VCaP (cell line): ENCODE measurements around the gene MSANTD7.
A peak's percentile ranks its signal among the peaks of the same experiment; 100 is the strongest.
"Not testable (repeated sequence)": the region's sequence is repeated elsewhere in the genome, so short reads cannot be mapped to it uniquely, and the experiment has no call there.

Experiments used
- H3K27ac ChIP-seq: fragments of 450-650 bp; 2 replicates; pipeline ENCODE4 v1.5.1; 2017
- TF ChIP-seq, protein P1 (sequence below): fragments of 450-650 bp; conservative IDR thresholded peaks from 2 replicates; pipeline ENCODE4 v1.5.1; 2017; ENCODE audit warnings: mild to moderate bottlenecking, moderate library complexity

The MSANTD7 gene

GRCh38 chr10:14859043-14859442, 20.9 kb downstream of the MSANTD7 start:
- TF ChIP-seq, protein P1, sequence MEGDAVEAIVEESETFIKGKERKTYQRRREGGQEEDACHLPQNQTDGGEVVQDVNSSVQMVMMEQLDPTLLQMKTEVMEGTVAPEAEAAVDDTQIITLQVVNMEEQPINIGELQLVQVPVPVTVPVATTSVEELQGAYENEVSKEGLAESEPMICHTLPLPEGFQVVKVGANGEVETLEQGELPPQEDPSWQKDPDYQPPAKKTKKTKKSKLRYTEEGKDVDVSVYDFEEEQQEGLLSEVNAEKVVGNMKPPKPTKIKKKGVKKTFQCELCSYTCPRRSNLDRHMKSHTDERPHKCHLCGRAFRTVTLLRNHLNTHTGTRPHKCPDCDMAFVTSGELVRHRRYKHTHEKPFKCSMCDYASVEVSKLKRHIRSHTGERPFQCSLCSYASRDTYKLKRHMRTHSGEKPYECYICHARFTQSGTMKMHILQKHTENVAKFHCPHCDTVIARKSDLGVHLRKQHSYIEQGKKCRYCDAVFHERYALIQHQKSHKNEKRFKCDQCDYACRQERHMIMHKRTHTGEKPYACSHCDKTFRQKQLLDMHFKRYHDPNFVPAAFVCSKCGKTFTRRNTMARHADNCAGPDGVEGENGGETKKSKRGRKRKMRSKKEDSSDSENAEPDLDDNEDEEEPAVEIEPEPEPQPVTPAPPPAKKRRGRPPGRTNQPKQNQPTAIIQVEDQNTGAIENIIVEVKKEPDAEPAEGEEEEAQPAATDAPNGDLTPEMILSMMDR = no peak

GRCh38 chr10:14859775-14860174, 21.7 kb downstream of the MSANTD7 start:
- no peak overlapping the region for H3K27ac ChIP-seq
- TF ChIP-seq, protein P1 = no peak

More at GRCh38 chr10:14859043-14859442, 20.9 kb downstream of the MSANTD7 start:
- H3K27ac ChIP-seq = no peak overlapping the region

DNA sequence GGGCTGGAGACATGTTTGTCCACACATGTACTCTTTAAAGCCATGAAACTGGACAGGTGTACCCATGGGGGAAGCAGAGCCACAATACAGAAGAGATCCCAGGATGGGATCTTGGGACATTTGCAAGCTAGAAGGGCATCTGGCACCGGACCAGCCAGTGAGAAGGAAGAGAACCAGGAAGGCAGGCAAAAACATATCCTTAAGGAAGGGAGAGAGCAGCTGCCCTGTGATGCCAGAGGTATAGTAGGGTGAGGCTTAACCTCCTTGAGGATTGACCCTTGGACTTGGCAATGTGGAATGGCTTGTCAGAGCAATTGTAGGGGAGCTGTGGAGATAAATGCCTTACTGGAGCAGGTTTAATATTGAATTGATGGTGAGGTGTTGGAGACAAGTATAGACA, 22.7 kb downstream of the MSANTD7 start:
- H3K27ac ChIP-seq = no peak overlapping the region
- TF ChIP-seq, protein P1 = no peak

DNA sequence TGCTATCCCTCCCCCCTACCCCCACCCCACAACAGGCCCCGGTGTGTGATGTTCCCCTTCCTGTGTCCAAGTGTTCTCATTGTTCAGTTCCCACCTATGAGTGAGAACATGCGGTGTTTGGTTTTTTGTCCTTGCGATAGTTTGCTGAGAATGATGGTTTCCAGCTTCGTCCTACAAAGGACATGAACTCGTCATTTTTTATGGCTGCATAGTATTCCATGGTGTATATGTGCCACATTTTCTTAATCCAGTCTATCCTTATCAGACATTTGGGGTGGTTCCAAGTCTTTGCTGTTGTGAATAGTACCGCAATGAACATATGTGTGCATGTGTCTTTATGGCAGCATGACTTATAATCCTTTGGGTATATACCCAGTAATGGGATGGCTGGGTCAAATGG, 26.4 kb downstream of the MSANTD7 start:
- not testable (repeated sequence) for H3K27ac ChIP-seq

DNA sequence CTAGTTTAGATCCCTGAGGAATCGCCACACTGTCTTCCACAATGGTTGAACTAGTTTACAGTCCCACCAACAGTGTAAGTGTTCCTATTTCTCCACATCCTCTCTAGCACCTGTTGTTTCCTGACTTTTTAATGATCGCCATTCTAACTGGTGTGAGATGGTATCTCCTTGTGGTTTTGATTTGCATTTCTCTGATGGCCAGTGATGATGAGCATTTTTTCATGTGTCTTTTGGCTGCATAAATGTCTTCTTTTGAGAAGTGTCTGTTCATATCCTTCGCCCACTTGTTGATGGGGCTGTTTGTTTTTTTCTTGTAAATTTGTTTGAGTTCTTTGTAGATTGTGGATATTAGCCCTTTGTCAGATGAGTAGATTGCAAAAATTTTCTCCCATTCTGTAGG, 26.8 kb downstream of the MSANTD7 start:
- not testable (repeated sequence) for H3K27ac ChIP-seq

- TF ChIP-seq, protein P1 = no peak
- no peak overlapping the region for H3K27ac ChIP-seq
These were observed 35.1 kb downstream of the MSANTD7 start for GRCh38 chr10:14873090-14873760.

DNA sequence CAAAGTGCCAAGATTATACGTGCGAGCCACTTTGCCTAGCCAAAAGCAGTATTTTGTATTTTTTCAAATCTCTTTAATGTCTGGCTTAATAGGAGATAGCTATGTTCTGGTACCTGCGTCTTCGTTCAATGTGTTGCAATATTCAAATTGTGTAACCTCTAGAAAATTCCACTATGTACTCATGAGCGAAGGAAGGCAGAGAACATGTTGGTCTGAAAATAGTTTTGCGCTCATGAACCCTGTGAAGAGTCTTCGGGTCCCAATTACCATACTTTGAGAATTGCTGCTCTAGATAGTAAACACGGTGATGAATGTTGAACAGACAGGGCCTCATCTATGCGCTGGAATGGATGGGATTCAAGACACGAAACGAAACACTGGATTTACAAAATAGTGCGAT, 37.8 kb downstream of the MSANTD7 start:
- TF ChIP-seq, protein P1 = no peak
- H3K27ac ChIP-seq = no peak overlapping the region

DNA sequence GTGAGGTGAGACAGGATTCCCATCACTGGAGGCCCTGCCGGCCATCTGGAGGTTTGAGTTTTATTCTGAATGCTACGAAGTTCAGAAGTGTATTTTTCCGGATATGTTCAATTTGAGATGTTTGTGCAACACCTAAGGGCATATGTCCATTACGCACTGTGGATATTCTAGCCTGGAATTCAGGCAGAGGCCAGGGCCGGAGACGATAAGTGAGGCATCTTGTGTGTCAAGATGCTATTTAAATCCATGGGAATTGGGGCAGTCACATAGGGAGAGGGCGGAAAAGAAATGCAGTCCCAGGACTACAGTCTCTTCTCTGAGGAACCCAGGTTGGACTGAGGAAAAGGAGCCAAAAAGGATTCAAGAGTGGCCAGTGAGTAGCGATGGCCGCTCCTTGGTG, 38.7 kb downstream of the MSANTD7 start:
- peak overlapping the region; percentile 92 for H3K27ac ChIP-seq
- TF ChIP-seq, protein P1 = no peak
